ENCODE results near the gene NPLOC4. TPM values are rescaled to one million over a fixed set of nuclear protein-coding genes. Genes with fewer than 3 reads are reported as not detected.

Gene NPLOC4
- total RNA-seq, 1 experiment from 2014 or later = 83.9 TPM

DNA sequence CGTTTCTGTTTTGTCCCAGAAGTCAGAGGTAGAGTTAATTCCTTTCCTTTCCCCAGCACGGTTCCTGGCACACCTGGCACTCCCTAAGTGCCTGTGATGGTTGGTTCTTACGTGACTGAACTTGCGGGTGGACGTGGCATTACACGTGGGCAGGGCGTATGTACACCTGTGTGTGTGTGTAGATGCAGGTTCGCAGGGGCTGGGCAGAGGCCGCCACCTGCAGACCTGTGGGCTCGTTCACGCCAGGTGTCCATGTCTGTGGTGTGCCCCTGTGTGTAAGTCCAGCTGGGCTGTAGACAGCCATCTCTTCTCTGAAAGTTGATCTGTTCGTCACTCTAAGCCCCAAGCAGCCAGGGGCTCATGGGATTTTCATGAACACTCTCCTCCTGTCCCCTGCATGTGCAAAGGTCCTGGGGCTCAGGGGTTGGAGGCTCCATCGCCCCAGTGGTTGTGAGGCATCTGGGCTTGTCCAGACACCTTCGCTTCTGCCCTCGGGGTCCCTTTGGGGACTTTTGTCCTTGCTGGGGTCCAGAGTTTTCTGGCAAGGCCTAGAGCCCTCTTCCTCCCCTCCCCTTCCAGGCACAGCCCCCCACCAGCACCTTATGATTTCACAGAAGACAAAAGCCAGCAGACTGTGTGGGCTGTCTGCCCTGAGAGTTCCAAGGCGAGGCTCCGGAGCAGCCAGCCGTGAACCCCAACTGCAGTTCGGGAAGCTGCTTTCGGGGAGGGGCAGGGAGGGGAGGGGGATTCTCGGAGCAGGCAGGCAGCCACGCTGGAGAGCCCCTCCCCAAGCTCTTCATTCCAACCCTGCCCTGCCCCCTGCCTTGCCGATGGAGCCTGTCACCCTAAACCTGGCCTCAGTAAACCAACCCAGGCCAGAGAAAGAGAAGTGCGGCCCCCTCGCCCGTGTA is 114.2 kb downstream of the NPLOC4 start:
- BruUV-seq (replicated peaks) = no TSS peak
- H3K9me3 Mint-ChIP-seq (ENCODE audit: unreplicated experiment) = no peaks in the 10 kb centered on the region
- no peak for DNase-seq (ENCODE audit: unreplicated experiment)
- intact Hi-C loops (cut with micrococcal nuclease) = no loop called here
- peaks cover 6% of the 10 kb centered on the region for H3K36me3 Mint-ChIP-seq (ENCODE audit: insufficient read depth, unreplicated experiment)
- H3K27me3 Mint-ChIP-seq (ENCODE audit: insufficient read depth, unreplicated experiment) = no peaks in the 10 kb centered on the region
- no peak overlapping the region for H3K4me3 Mint-ChIP-seq (ENCODE audit: unreplicated experiment)
- H3K4me1 Mint-ChIP-seq (ENCODE audit: insufficient read depth, unreplicated experiment) = no peaks in the 10 kb centered on the region
- no peak overlapping the region for H3K27ac Mint-ChIP-seq (ENCODE audit: low read depth, unreplicated experiment)
- CTCF ChIA-PET = interaction anchor here (0.5 to 0.7 kb wide), 4 partner anchors 154 to 521 kb away, joined by 3 read pairs; no protein-coding TSS in a partner anchor
- POLR2A ChIA-PET = interaction anchor here (0.7 kb wide), 2 partner anchors 8 to 278 kb away, joined by 3 read pairs; no protein-coding TSS in a partner anchor
- TF ChIP-seq, protein P1, sequence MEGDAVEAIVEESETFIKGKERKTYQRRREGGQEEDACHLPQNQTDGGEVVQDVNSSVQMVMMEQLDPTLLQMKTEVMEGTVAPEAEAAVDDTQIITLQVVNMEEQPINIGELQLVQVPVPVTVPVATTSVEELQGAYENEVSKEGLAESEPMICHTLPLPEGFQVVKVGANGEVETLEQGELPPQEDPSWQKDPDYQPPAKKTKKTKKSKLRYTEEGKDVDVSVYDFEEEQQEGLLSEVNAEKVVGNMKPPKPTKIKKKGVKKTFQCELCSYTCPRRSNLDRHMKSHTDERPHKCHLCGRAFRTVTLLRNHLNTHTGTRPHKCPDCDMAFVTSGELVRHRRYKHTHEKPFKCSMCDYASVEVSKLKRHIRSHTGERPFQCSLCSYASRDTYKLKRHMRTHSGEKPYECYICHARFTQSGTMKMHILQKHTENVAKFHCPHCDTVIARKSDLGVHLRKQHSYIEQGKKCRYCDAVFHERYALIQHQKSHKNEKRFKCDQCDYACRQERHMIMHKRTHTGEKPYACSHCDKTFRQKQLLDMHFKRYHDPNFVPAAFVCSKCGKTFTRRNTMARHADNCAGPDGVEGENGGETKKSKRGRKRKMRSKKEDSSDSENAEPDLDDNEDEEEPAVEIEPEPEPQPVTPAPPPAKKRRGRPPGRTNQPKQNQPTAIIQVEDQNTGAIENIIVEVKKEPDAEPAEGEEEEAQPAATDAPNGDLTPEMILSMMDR (IDR thresholded peaks at IDR 0.05; ENCODE audit: unreplicated experiment) = no peak

DNA sequence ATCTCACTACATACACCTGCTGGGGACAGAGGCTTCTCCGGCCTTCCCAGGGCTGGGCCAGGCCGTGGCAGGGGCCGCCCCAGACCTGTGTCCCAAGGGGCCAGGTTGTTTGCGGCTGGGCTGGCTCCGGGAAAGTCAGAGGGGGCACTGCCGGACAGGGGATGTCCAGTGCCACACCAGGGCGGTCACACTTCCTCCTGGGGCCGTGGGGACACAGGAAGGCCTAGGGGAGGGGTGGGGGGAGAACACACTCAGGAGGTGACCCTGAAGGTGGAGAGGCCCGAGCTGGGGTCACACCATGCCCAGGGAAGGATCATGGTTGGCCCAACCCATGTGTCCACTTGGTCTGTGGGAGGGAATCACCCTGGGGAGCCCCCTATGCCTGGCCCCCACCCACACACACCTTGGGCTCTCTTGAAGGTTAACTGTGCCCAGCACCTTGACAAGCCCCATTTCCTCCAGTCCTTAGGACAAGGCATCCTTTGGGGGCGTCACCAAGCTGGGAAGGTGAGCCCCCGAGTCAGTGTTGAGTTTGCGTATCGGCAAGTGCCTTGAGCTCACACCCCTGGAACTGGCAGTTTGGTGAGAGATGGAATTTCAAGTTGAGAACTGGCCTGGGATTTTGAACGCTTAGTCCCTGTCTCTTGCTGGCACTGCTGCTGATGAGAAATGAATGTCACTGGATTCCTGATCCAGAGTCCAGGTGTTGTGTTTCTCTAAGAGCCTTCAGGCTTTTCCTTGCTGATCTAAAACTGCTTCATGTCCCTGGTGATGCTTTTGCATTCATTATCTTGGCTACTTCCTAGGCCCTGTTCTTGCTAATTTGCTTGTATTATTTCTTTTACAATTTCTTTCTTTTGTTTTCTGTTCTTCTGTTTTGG is 116.7 kb downstream of the NPLOC4 start:
- intact Hi-C loops (cut with micrococcal nuclease) = no loop called here
- no TSS peak for BruUV-seq (replicated peaks)
- TF ChIP-seq, protein P1 (IDR thresholded peaks at IDR 0.05; ENCODE audit: unreplicated experiment) = no peak
- H3K27me3 Mint-ChIP-seq (ENCODE audit: insufficient read depth, unreplicated experiment) = no peaks in the 10 kb centered on the region
- DNase-seq (ENCODE audit: unreplicated experiment) = no peak
- H3K9me3 Mint-ChIP-seq (ENCODE audit: unreplicated experiment) = no peaks in the 10 kb centered on the region
- H3K4me3 Mint-ChIP-seq (ENCODE audit: unreplicated experiment) = peak overlapping the region; percentile 49
- ChIA-PET CTCF (interaction anchor here (0.6 to 1.7 kb wide), 2 partner anchors 81 to 115 kb away, joined by 4 read pairs; no protein-coding TSS in a partner anchor), POLR2A (interaction anchor here (0.8 to 2.4 kb wide), 3 partner anchors 11 to 32 kb away, joined by 3 to 14 read pairs (median 14); partner anchors contain the start of gene FAAP100)
- no peaks in the 10 kb centered on the region for H3K4me1 Mint-ChIP-seq (ENCODE audit: insufficient read depth, unreplicated experiment)
- H3K27ac Mint-ChIP-seq (ENCODE audit: low read depth, unreplicated experiment) = peak overlapping the region; percentile 42
- peaks cover 7% of the 10 kb centered on the region for H3K36me3 Mint-ChIP-seq (ENCODE audit: insufficient read depth, unreplicated experiment)

DNA sequence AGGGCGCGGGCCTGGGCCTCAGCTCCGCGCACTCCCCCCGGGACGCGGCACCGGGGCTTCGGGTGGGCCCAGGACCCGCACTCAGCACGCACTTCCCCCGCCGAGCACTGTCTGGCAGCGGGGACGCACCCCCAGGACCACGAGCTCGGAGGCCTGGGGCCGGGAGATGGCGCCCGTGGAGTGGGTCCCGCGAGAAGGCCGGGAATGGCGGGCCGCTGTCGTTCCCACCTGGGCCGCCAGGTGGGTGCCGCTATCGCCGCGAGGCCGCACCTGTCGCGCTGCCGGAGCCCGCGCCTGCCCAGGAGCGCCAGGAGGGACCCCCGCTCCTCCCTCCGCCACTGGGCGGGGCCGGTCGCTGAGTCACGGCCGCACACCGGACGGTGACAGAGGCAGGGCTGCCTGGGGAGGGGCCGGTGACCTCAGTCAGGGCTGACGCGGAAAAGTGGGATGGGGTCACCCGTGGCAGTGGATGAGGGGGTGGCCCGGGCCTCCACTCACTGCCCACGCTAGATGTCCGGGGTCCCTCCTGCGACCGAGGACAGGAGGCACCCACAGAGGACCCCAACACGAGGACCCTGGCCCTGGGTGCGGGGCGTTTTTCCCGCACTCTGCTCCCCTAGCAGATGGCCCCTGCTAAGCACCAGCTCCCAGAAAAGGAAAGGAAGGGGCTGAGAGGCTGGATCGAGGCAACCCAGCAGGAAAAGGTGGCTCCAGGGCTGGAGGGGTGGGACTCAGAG is 117.5 kb downstream of the NPLOC4 start:
- Mint-ChIP-seq H3K27me3 (ENCODE audit: insufficient read depth, unreplicated experiment) (no peaks in the 10 kb centered on the region), H3K9me3 (ENCODE audit: unreplicated experiment) (no peaks in the 10 kb centered on the region), H3K27ac (ENCODE audit: low read depth, unreplicated experiment) (peak overlapping the region; percentile 42), H3K36me3 (ENCODE audit: insufficient read depth, unreplicated experiment) (peaks cover 8% of the 10 kb centered on the region), H3K4me1 (ENCODE audit: insufficient read depth, unreplicated experiment) (no peaks in the 10 kb centered on the region), H3K4me3 (ENCODE audit: unreplicated experiment) (peak overlapping the region; percentile 49)
- ChIA-PET CTCF (interaction anchor here (0.6 to 1.7 kb wide), 6 partner anchors 47 to 81 kb away, joined by 3 to 12 read pairs (median 4); no protein-coding TSS in a partner anchor), POLR2A (interaction anchor here (0.6 to 2.4 kb wide), 10 partner anchors 11 to 1275 kb away, joined by 3 to 14 read pairs (median 4); partner anchors contain the start of genes FAAP100, NDUFAF8, NPLOC4 and TEPSIN)
- peak; percentile 50 for DNase-seq (ENCODE audit: unreplicated experiment)
- intact Hi-C loops (cut with micrococcal nuclease) = loop anchor here (2.0 kb wide), 1 partner anchor 33 kb away; the partner anchor contains the start of gene FAAP100
- BruUV-seq (replicated peaks) = no TSS peak
- TF ChIP-seq, protein P1 (IDR thresholded peaks at IDR 0.05; ENCODE audit: unreplicated experiment) = peak; percentile 53
